Measurements from ENCODE around the gene SRSF3.
"Not testable (repeated sequence)": the region's sequence is repeated elsewhere in the genome, so short reads cannot be mapped to it uniquely, and the experiment has no call there.

The SRSF3 gene

GRCh38 chr6:36654469-36654868 is 60.3 kb downstream of the SRSF3 start:
- CTCF ChIA-PET, result interaction anchor here (1.2 to 1.6 kb wide), 2 partner anchors 9 to 30 kb away, joined by 3 read pairs; no protein-coding TSS in a partner anchor
- H3K9me3 ChIP-seq (ENCODE audit: control extremely low read depth in 1 of 5, control insufficient read depth in 4 of 5, insufficient read depth in 2 of 5, low read depth in 1 of 5, low read length in 4 of 5); H3K27ac ChIP-seq (ENCODE audit: insufficient read depth in 1 of 2, low read depth in 1 of 2, low read length in 2 of 2, poor library complexity in 1 of 2, severe bottlenecking in 2 of 2); DNase-seq; H3K27me3 ChIP-seq (replicated peaks in 2 of 5; ENCODE audit: control insufficient read depth in 4 of 5, insufficient read depth in 5 of 5, low read length in 4 of 5); H3K36me3 ChIP-seq (ENCODE audit: control insufficient read depth in 4 of 4, insufficient read depth in 4 of 4, low read length in 3 of 4); POLR2A ChIA-PET; H3K4me3 ChIP-seq (ENCODE audit: control insufficient read depth in 1 of 7, extremely low read depth in 1 of 7, insufficient read depth in 4 of 7, low read depth in 2 of 7, low read length in 6 of 7): not testable (repeated sequence)
- WGBS (ENCODE audit: insufficient coverage), result 100% methylated on average over 3 of the region's 5 CpGs
- peaks cover 4 to 22% (median 16%) of the 10 kb centered on the region in 4 experiments for H3K4me1 ChIP-seq (ENCODE audit: control extremely low read depth in 1 of 4, control insufficient read depth in 4 of 4, insufficient read depth in 4 of 4, low read length in 3 of 4)

All from common myeloid progenitor, CD34-positive (primary cell).